ENCODE results near the gene ARL8A.
"Not testable (repeated sequence)": the region's sequence is repeated elsewhere in the genome, so short reads cannot be mapped to it uniquely, and the experiment has no call there.

ARL8A gene

GRCh38 chr1:202151045-202151444, 6.5 kb upstream of the ARL8A start:
- no peak for TF ChIP-seq CTCF (IDR thresholded peaks at IDR 0.05; ENCODE audit: extremely low read depth, insufficient read depth, missing control alignments)
- in situ Hi-C loops (cut with MboI; ENCODE audit: low pct_unique_long_range_greater_than_20kb, low sequenced_read_pairs, unreplicated experiment), result no loop called here
- no peak for DNase-seq (ENCODE audit: low spot score)

- in situ Hi-C loops (cut with MboI; ENCODE audit: low pct_unique_long_range_greater_than_20kb, low sequenced_read_pairs, unreplicated experiment), result no loop called here
- TF ChIP-seq CTCF (IDR thresholded peaks at IDR 0.05; ENCODE audit: extremely low read depth, insufficient read depth, missing control alignments), result no peak
These were observed 6.1 kb upstream of the ARL8A start for GRCh38 chr1:202150602-202151001.

GRCh38 chr1:202150187-202150586, 5.7 kb upstream of the ARL8A start:
- DNase-seq (ENCODE audit: low spot score), result no peak
- in situ Hi-C loops (cut with MboI; ENCODE audit: low pct_unique_long_range_greater_than_20kb, low sequenced_read_pairs, unreplicated experiment), result no loop called here
- no peak for TF ChIP-seq CTCF (IDR thresholded peaks at IDR 0.05; ENCODE audit: extremely low read depth, insufficient read depth, missing control alignments)

More at GRCh38 chr1:202150602-202151001, 6.1 kb upstream of the ARL8A start:
- no peak for DNase-seq (ENCODE audit: low spot score)

- in situ Hi-C loops (cut with MboI; ENCODE audit: low pct_unique_long_range_greater_than_20kb, low sequenced_read_pairs, unreplicated experiment), result no loop called here
- no peak for TF ChIP-seq CTCF (IDR thresholded peaks at IDR 0.05; ENCODE audit: extremely low read depth, insufficient read depth, missing control alignments)
- no peak for DNase-seq (ENCODE audit: low spot score)
These were observed 5.0 kb upstream of the ARL8A start for GRCh38 chr1:202149566-202149965.

- DNase-seq (ENCODE audit: low spot score), result no peak
- TF ChIP-seq CTCF (IDR thresholded peaks at IDR 0.05; ENCODE audit: extremely low read depth, insufficient read depth, missing control alignments), result no peak
- in situ Hi-C loops (cut with MboI; ENCODE audit: low pct_unique_long_range_greater_than_20kb, low sequenced_read_pairs, unreplicated experiment), result no loop called here
These were observed 3.9 kb upstream of the ARL8A start for GRCh38 chr1:202148391-202148790.

GRCh38 chr1:202146993-202147392, 2.5 kb upstream of the ARL8A start:
- no peak for DNase-seq (ENCODE audit: low spot score)
- in situ Hi-C loops (cut with MboI; ENCODE audit: low pct_unique_long_range_greater_than_20kb, low sequenced_read_pairs, unreplicated experiment), result no loop called here
- no peak for TF ChIP-seq CTCF (IDR thresholded peaks at IDR 0.05; ENCODE audit: extremely low read depth, insufficient read depth, missing control alignments)

GRCh38 chr1:202146279-202146678, 1.7 kb upstream of the ARL8A start:
- TF ChIP-seq CTCF (IDR thresholded peaks at IDR 0.05; ENCODE audit: extremely low read depth, insufficient read depth, missing control alignments), result no peak
- DNase-seq (ENCODE audit: low spot score), result no peak
- in situ Hi-C loops (cut with MboI; ENCODE audit: low pct_unique_long_range_greater_than_20kb, low sequenced_read_pairs, unreplicated experiment), result no loop called here

- in situ Hi-C loops (cut with MboI; ENCODE audit: low pct_unique_long_range_greater_than_20kb, low sequenced_read_pairs, unreplicated experiment); DNase-seq (ENCODE audit: low spot score): not testable (repeated sequence)
These were observed 1.2 kb upstream of the ARL8A start for GRCh38 chr1:202145744-202146140.
